HG03039 (cell line): ENCODE measurements around the gene ABCG8.

Source experiments
- ATAC-seq: cut with Tn5 transposase; IDR thresholded peaks from one replicate; pipeline ENCODE4 v1.9.1; 2021; ENCODE audit warnings: mild to moderate bottlenecking, moderate library complexity; ENCODE audit not compliant: unreplicated experiment

ABCG8 gene

DNA sequence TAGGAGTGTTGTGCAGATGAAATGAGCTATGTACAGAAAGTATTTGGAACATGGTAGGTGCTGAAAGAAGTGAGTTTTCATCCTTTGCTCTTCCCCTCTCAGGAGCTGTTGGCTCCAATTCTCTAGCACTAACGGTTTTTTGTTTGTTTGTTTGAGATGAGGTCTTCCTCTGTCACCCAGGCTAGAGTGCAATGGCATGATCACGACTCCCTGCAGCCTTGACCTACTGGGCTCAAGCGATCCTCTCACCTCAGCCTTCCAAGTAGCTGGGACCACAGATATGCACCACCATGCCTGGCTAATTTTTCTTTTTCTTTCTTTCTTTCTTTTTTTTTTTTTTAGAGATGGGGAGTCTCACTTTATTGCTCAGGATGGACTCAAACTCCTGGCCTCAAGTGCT, 12.9 kb upstream of the ABCG8 start:
- ATAC-seq = no peak

DNA sequence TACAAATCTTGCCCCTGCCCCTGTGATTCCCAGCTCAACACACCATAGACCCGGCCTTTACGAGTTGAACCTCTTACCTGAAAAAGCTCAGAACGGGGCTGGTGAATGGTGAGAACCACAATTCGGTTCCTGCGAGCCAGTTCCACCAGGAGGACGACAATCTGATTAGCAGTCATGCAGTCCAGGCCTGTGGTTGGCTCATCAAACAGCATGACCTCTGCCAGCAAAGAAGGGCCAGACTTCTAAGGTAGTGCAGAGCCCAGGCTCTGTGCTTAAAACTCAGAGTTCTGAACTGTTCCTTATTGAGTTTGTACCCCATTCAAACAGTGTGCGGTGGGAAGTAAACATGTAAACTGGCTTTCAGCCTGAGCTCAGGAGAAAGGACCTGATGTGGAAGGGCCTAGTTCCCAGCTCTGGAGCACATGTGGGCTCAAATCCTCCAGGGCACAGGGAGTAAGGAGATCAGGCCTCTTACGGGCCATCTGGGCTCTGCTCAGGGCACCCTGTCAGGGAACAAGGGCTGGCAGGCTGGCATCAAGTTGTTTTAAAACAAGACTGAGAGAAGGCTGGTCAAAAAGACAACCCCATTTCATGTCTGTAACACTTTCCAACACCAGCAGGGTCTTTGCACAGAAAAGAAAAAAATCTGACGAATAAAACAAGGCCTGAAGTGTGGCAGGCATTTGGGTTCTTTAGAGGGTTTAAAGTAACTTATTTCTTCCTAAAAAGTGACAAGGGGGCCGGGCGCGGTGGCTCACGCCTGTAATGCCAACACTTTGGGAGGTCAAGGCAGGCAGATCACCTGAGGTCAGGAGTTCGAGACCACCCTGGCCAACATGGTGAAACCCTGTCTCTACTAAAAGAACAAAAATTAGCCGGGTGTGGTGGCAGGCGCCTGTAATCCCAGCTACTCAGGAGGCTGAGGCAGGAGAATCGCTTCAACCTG, 12.2 kb upstream of the ABCG8 start:
- ATAC-seq = no peak

DNA sequence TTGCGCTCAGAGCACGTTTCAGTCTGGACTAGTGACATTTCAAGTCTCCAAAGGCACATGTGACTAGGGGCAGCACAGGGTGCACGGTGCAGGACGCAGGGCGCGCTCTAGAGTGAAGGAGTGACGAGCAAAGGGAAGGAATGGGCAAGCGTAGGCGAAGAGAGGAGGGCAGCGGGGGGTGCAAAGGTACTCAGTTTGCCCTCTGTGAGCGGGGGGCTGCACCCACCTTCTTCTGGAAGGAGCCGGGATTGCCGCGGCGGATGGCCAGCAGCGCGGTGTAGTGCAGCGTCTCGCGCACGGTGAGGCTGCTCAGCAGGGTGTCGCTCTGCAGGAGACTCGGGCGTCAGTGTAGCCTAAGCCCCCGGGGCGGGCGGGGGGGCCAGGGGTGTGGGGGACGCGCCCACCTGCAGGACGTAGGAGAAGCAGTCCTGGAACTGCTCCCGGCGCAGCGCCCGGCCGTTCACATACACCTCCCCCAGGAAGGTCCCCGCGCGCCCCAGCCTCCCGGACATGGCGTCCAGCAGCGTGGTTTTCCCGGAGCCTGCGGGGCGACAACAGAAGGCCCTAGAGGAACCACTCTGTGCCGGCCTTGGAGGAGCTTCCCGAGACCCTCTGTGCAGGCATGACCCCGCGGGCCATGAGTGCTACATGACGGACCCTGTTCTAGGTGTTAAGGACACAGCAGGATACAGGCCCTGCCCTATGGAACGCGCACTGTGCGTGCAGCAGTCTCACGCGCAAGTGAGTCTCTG, 7.1 kb upstream of the ABCG8 start:
- ATAC-seq = no peak

DNA sequence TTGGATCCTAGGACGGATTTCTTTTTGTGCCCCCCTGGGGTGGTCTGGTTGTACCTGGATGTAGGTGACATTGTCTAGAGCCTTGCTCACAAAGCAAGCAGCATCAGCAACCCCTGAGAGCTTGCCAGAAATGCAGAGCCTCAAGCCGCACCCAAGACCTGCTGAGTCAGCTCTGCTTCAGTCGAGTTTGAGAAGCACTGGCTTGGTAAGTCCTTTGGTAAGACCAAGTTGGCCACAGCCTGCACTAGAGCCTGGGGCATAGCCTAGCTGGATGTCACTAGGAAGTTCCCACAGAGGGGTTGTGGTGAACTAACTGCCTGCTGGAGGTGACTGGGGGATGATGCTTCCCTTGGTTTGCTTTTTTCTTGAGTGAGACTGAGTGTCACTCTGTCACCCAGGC, 6.3 kb upstream of the ABCG8 start:
- ATAC-seq = no peak

DNA sequence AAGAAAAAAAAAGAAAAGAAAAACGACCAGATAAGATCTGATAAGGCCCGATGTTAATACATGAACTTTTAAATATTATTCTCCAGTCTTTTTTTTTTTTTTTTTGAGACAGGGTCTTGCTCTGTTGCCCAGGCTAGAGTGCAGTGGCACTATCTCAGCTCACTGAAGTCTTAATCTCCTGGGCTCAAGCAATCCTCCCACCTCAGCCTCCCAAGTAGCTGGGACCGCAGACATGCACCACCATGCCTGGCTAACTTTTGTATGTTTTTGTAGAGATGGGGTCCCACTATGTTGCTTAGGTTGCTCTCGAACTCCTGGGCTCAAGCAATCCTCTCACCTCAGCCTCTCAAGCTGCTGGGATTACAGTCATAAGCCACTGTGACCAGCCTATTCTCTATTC, 1.7 kb upstream of the ABCG8 start:
- no peak for ATAC-seq

DNA sequence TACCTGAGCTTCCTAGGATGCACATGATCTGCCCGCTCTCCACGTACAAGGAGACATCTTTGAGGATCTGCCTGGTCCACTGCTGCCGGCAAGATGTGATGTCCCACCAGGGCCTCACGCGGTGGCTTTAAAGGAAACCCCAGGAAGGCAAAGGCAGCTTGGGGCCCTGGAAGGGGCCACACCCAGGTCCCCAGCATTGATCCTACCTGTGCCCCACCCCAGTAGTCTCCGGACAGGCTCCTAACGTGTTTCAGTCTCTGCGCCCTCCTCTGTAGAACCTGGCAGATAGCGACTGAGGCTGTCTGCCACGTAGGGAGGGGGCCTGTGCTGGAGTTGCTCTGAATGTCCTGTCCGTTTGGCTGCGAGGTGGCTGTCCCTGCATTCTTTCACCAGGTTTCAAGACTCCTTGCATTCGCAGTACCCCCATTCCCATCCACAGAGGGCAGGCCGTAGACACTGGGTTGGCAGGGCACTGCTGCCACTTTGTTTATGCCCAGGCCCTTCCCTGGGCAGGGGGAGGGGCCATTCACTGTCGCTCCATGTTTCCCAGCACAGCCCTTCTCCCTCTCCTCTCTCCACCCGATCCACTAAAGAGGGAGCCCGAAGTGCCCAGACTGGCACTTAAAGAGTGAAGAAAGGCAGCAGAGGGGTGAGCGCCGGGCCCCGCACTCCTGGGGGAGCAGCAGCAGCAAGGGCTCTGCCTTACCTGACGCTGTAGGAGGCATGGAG, 776 bp upstream of the ABCG8 start:
- ATAC-seq = no peak

DNA sequence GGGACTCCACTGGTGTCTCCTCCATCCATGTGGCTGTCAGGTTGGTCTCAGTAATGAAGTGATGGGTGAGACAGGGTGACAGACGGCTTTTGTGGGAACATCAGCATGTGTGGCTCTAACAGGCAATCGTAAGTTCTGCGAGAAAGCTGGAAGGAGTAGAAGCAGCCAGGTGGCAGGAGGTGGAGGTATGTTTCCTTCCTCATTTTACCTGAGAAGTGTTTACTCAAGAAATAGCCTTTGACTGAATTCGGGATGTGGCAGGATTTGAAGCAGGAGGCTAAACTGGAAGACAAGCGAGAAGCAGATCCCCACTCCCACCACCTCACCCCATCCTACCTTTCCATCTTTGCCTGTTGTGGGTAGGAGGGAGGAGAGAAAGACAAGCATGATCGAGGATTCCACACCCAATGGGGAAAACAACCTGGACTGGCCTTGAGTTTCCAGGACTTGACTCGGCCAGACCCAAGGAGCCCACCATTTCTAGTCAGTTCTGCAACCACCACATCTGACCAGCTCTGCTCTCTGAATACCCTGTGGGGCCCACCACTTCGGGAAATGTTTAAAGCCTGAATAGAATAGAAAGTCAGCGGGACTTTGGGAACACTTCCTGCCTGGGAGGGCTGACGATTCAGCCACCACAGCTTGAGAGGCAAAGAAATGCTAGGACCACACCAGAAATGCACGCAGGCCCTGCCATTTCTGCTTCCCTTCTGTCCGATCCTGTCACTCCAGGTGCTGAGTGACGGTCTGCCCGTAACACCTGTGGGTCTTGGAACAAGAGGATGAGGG, 1.2 kb downstream of the ABCG8 start:
- ATAC-seq = no peak

- no peak for ATAC-seq
Measured at GRCh38 chr2:43840965-43841364, 2.2 kb downstream of the ABCG8 start.

DNA sequence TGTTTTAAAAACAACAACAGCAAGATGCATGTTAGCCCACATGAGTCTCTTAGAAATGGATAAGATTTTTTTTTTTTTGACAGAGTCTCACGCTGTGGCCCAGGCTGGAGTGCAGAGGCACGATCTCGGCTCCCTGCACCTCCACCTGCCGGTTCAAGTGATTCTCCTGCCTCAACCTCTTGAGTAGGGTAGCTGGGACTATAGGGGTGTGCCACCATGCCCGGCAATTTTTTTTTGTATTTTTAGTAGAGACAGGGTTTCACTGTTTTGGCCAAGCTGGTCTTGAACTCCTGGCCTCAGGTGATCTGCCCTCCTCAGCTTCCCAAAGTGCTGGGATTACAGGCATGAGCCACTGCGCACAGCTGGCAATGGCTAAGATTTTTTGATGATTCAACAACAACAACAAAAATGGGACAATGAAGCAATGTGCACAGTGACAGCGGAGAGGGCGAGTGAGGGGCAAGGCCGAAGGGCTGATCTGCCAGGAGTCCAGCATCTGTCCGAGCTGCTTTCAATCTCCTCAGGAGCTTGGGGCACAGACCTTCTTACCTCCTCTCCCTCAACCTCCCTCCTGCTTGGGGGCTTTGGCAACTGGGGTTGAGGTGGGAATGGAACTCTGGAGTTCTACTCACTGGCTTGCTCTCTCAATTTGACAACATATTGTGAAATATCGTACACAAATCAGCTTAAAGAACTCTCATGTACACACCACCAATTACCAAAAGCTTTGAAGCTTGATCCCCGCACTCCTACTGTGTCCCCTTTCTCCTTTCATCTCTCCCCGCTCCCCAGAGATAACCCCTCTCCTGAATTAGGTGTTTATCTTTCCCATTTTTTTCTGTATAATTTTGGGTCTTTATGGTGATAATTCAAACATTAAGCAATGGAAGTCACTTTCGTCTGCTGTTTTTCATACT, 3.4 kb downstream of the ABCG8 start:
- ATAC-seq = no peak

DNA sequence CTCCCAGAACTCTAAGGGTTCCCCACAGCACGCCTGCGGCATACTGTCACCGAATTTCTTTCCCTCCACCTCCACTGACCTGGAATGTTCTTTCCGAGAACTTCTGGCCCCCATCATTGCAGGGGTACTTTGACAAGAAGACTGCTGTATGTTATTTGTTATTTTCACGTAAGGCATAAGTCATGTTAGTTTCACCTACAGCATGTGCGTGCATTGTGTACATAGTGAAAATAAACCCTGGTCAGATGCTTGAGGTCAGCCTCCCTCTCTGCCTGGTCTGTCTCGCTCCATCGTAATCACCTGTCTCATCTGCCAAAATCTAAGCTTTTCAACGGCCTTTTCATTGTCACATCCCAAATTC, 4.1 kb downstream of the ABCG8 start:
- ATAC-seq = no peak

DNA sequence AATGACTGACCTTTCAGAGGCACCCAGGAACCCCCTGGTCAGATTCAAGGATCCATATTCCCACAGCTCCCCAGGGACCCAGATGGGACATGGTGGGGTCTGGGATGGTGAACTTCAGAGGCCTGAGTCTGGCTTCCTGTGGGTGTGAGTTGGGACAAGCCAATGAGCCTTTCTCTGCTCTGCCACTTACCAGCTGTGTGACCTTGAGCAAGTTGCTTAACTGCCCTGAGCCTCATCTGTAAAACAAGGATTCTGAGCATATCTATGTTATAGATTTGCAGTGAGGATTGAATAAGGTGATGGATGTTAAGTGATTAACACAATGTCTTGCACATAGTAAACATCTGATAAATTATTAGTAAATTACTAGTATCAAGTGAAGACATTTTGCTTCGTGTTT, 6.4 kb downstream of the ABCG8 start:
- no peak for ATAC-seq

- ATAC-seq = no peak
Measured at GRCh38 chr2:43846140-43846793, 7.5 kb downstream of the ABCG8 start.

GRCh38 chr2:43848214-43848613, 9.4 kb downstream of the ABCG8 start:
- no peak for ATAC-seq

GRCh38 chr2:43851011-43851980, 12.5 kb downstream of the ABCG8 start:
- ATAC-seq = no peak

- no peak for ATAC-seq
Measured at GRCh38 chr2:43852196-43852730, 13.5 kb downstream of the ABCG8 start.

DNA sequence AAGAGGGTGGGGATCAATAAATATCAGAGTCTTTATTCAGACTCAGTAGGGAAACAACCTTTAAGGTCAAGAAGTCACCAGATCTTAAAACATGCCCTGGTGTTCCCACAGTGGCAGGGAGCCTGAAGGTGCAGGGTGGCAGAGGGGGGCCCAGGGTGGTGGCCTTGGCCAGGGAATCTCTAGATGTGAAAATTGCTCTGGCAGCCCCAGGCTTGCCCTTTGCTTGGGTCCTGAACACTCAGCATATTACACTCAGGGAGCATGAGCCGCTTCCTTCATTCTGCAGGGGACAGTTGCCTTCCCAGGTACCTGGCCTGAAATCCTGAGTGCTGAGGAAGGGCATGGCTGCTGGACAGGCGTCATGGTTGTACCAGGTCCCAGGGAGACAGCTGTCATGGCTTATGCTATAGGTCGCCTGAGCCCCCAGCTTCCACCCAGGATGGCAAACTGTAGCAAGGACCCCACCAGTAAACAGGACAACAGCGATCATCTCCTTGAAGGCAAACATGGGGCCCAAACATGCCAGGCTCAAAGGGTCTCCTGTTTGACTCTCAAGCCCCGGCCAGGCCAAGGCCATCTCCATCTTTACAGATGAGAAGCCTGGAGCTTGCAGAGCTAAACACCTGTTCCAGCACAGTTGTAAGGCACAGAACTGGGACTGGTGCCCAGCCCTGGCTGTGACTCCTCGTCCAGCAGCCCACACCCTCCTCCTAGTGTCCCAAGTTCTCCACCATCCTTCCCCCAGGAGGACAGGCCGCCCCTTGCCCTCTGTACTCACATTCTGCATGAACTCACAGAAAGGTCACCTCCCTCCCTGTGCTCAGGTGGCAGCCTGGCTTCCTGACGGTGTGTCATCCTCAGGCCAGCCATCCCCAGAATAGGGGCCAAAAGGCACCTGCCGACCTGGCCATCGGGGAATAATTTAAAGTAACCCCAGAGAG, 14.6 kb downstream of the ABCG8 start:
- no peak for ATAC-seq

DNA sequence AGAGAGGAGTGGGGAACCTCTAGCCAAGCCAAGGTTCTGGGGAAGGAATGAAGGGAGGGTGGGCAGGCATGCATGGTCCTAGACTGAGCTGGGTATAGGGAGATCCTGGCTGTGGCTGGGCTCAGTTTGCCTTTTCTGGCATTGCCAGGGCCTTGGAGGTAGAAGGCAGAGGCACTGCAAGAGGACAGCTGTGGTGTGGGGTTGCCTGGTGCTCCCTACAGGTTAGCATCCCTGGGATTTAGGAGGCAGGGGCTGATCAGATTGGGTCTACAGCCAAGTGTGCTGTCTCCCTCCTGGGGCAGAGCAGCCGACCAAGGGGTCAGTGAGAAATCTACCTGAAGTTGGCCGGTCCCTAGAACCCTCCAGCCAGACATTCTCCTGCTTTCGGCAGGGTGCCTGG, 15.9 kb downstream of the ABCG8 start:
- no peak for ATAC-seq
